PC-9 (cell line): ENCODE measurements around the gene ZMYM2. TPM values are rescaled to one million over a fixed set of nuclear protein-coding genes. Genes with fewer than 3 reads are reported as not detected.
"Not testable (repeated sequence)": the region's sequence is repeated elsewhere in the genome, so short reads cannot be mapped to it uniquely, and the experiment has no call there.

Experiments used
- BruUV-seq: library from RNA; stranded (reverse); fragments of 400-500 nt; replicated peaks from 2 replicates; lab custom pipeline; 2021; lab: Mats Ljungman, UMichigan
- CTCF ChIA-PET: fragments of 300-600 bp; sonication (Branson Sonifier 250); formaldehyde crosslinking; loops from one replicate; lab custom pipeline; 2022; ENCODE audit warnings: antibody characterized with exemption; lab: Charles Lee
- POLR2A ChIA-PET: fragments of 300-600 bp; sonication (Branson Sonifier 250); formaldehyde crosslinking; loops from one replicate; lab custom pipeline; 2022; ENCODE audit warnings: antibody characterized with exemption; ENCODE audit not compliant: unreplicated experiment; lab: Charles Lee
- DNase-seq, 2 experiments: peaks; one replicate each; pipeline versions ENCODE4 v3.0.0 to v3.0.0-alpha.2; 2015 to 2022; ENCODE audit warnings: mixed read lengths in 1 of 2
- H2AFZ ChIP-seq: fragments of 200-600 bp; sonication (generic); 2 replicates; pipeline ENCODE4 v1.8.1; 2017; ENCODE audit warnings: antibody characterized with exemption
- H3F3A ChIP-seq: fragments of 200-600 bp; sonication (generic); 2 replicates; pipeline ENCODE4 v1.8.1; 2017; ENCODE audit warnings: antibody characterized with exemption, mild to moderate bottlenecking, low read depth; ENCODE audit not compliant: insufficient read depth
- H3K27ac ChIP-seq: fragments of 200-600 bp; sonication (generic); 2 replicates; pipeline ENCODE4 v1.6.1; 2016; ENCODE audit warnings: mixed run types
- H3K27me3 ChIP-seq: fragments of 200-600 bp; sonication (generic); 2 replicates; pipeline ENCODE4 v1.6.1; 2016; ENCODE audit warnings: low read depth, mixed run types; ENCODE audit not compliant: insufficient read depth
- H3K36me3 ChIP-seq: fragments of 200-600 bp; sonication (generic); 2 replicates; pipeline ENCODE4 v1.6.1; 2016; ENCODE audit warnings: low read depth, mixed run types
- H3K4me1 ChIP-seq: fragments of 200-600 bp; sonication (generic); replicated peaks from 2 replicates; pipeline ENCODE4 v1.6.1; 2016; ENCODE audit warnings: mixed run types; ENCODE audit not compliant: insufficient read depth
- H3K4me2 ChIP-seq: fragments of 200-600 bp; sonication (generic); 2 replicates; pipeline ENCODE4 v1.6.1; 2017; ENCODE audit warnings: mixed run types
- H3K4me3 ChIP-seq: fragments of 200-600 bp; sonication (generic); 2 replicates; pipeline ENCODE4 v1.6.1; 2016; ENCODE audit warnings: mixed run types
- H3K79me2 ChIP-seq: fragments of 200-600 bp; sonication (generic); 2 replicates; pipeline ENCODE4 v1.6.1; 2017; ENCODE audit warnings: low read depth, mixed run types
- H3K9me2 ChIP-seq: fragments of 200-600 bp; sonication (generic); 2 replicates; pipeline ENCODE4 v1.8.1; 2017; ENCODE audit warnings: mild to moderate bottlenecking; ENCODE audit not compliant: insufficient read depth
- H3K9me3 ChIP-seq: fragments of 200-600 bp; sonication (generic); 2 replicates; pipeline ENCODE4 v1.8.1; 2016; ENCODE audit warnings: low read depth; ENCODE audit not compliant: insufficient read depth
- H4K20me1 ChIP-seq: fragments of 200-600 bp; sonication (generic); 2 replicates; pipeline ENCODE4 v1.8.1; 2017; ENCODE audit not compliant: insufficient read depth
- EZH2 ChIP-seq: fragments of 200-600 bp; sonication (generic); IDR thresholded peaks from 2 replicates; pipeline ENCODE4 v1.8.0; 2017; ENCODE audit warnings: antibody characterized with exemption, low read depth
- intact Hi-C: fragments of 100-400 bp; cut with micrococcal nuclease; formaldehyde crosslinking; loops from one replicate; pipeline ENCODE4 v1.10.0; 2022; ENCODE audit not compliant: unreplicated experiment
- total RNA-seq: library from RNA; stranded (reverse); gene quantifications from 2 replicates; pipeline ENCODE4 v1.2.3, GENCODE V29; 2021
- TF ChIP-seq, protein P1 (sequence below): fragments of 200-600 bp; sonication (generic); conservative IDR thresholded peaks from 2 replicates; pipeline ENCODE4 v1.6.1; 2017; ENCODE audit warnings: mixed run types, antibody characterized with exemption, mild to moderate bottlenecking, moderate library complexity

ZMYM2 gene
- total RNA-seq, 1 experiment from 2014 or later = 55.1 TPM

DNA sequence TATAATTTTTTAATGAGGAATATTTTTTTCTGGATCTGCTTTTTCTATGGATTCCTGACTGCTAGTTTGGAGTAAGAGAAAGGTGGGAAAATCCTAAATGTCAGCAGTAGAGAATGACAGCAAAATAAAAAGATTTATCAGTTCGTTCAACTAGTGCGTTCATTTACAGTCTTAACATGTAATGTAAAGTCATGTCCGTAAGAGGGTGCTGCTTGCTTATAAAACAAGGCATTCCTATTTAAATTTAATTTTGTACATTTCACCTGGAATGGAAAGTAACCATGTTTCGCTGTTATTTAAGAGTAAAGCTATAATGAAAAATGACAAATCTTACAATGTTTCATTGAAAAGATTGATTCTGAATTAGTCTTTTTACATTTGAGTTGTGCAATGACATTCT, 76.6 kb downstream of the ZMYM2 start:
- Histone ChIP-seq H3K79me2 (no peaks in the 10 kb centered on the region), H3F3A (peaks cover 15% of the 10 kb centered on the region; the same call in 1 of the 2 replicates), H3K9me2 (peaks cover 3% of the 10 kb centered on the region; the same call in 1 of the 2 replicates), H4K20me1 (peaks cover 14% of the 10 kb centered on the region; the same call in 1 of the 2 replicates), H2AFZ (no peak overlapping the region), H3K27ac (no peak overlapping the region), H3K27me3 (no peaks in the 10 kb centered on the region), H3K4me2 (no peak overlapping the region), H3K9me3 (no peaks in the 10 kb centered on the region), H3K36me3 (peaks cover 12% of the 10 kb centered on the region), H3K4me3 (no peak overlapping the region), H3K4me1 (no peaks in the 10 kb centered on the region)
- CTCF ChIA-PET = interaction anchor here (0.6 to 0.7 kb wide), 3 partner anchors 327 to 369 kb away, joined by 3 to 5 read pairs (median 3); no protein-coding TSS in a partner anchor
- intact Hi-C loops = no loop called here
- BruUV-seq = no TSS peak
- POLR2A ChIA-PET = no interaction called here
- TF ChIP-seq EZH2 = no peak
- TF ChIP-seq, protein P1, sequence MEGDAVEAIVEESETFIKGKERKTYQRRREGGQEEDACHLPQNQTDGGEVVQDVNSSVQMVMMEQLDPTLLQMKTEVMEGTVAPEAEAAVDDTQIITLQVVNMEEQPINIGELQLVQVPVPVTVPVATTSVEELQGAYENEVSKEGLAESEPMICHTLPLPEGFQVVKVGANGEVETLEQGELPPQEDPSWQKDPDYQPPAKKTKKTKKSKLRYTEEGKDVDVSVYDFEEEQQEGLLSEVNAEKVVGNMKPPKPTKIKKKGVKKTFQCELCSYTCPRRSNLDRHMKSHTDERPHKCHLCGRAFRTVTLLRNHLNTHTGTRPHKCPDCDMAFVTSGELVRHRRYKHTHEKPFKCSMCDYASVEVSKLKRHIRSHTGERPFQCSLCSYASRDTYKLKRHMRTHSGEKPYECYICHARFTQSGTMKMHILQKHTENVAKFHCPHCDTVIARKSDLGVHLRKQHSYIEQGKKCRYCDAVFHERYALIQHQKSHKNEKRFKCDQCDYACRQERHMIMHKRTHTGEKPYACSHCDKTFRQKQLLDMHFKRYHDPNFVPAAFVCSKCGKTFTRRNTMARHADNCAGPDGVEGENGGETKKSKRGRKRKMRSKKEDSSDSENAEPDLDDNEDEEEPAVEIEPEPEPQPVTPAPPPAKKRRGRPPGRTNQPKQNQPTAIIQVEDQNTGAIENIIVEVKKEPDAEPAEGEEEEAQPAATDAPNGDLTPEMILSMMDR = peak; percentile 58
- no peak for DNase-seq

DNA sequence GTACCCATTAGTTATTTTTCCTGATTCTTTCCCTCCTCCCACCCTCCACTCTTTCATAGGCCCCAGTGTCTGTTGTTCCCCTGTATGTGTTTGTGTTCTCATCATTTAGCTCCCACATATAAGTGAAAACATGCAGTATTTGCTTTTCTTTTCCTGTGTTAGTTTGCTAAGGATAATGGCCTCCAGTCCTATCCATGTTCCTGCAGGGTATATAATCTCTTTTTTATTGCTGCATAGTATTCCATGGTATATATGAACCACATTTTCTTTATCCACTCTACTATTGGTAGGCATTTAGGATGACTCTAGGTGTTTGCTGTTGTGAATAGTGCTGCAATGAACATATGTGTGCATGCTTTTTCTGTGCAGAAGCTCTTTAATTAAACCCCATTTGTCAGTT, 79.4 kb downstream of the ZMYM2 start:
- Histone ChIP-seq H2AFZ (no peak overlapping the region), H3K4me1 (no peaks in the 10 kb centered on the region), H3F3A (peaks cover 12% of the 10 kb centered on the region; the same call in 1 of the 2 replicates), H3K79me2 (0 out of 2 replicates have a peak, but pooled peaks cover 4% of the 10 kb centered on the region), H3K27me3 (no peaks in the 10 kb centered on the region), H3K9me3 (no peaks in the 10 kb centered on the region), H3K4me3 (no peak overlapping the region), H3K36me3 (peaks cover 9% of the 10 kb centered on the region), H3K27ac (no peak overlapping the region), H3K4me2 (no peak overlapping the region), H3K9me2 (peaks cover 3% of the 10 kb centered on the region; the same call in 1 of the 2 replicates), H4K20me1 (peaks cover 14% of the 10 kb centered on the region; the same call in 1 of the 2 replicates)
- BruUV-seq = no TSS peak
- TF ChIP-seq, protein P1 = no peak
- TF ChIP-seq EZH2 = no peak
- POLR2A ChIA-PET = no interaction called here
- no peak for DNase-seq
- intact Hi-C loops = no loop called here
- CTCF ChIA-PET = no interaction called here

DNA sequence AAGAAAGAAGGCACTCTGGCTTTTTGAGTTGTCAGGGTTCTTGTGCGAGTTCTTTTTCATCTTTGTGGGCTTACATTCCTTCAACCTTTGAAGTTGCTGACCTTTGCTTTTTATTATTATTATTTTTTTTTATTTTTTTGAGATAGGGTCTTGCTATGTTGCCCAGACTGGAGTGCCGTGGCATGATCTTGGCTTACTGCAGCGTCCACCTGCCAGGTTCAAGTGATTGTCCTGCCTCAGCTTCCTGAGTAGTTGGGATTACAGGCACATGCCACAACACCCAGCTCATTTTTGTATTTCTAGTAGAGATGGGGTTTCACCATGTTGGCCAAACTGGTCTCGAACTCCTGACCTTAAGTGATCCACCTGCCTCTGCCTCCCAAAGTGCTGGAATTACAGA, 84.1 kb downstream of the ZMYM2 start:
- BruUV-seq, CTCF ChIA-PET, H3K27me3 ChIP-seq, DNase-seq, intact Hi-C loops, H3K27ac ChIP-seq, H3K79me2 ChIP-seq, H3F3A ChIP-seq, H3K4me1 ChIP-seq, H3K9me2 ChIP-seq, H3K4me2 ChIP-seq, H3K36me3 ChIP-seq, H4K20me1 ChIP-seq, H2AFZ ChIP-seq, POLR2A ChIA-PET, H3K4me3 ChIP-seq, H3K9me3 ChIP-seq: not testable (repeated sequence)
